Glomerular visceral epithelial cell (primary cell): Measurements from ENCODE around the gene DONSON.

Source experiments
- DNase-seq: peaks from one replicate; pipeline ENCODE4 v3.0.0-alpha.2; 2016; ENCODE audit errors: extremely low spot score

DONSON gene

DNA sequence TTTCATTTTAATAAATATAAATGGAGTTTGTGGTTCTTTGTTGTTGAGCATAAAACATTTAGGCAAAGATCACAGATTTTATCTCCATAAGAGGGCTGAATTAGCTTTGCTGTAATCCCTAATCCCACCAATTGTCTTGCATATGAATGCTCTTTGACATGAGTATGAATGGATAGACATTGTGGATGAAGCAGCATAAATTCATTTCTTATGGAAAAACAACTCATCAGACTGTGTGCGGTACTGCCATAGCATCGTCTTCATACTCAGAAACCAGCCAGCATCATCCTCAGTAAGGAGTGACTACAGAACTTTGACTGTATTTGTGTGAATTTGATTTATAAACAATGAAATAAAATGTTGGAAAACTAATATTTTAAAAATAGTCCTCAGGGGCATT, 26.1 kb downstream of the DONSON start:
- no peak for DNase-seq

GRCh38 chr21:33561373-33561772, 27.1 kb downstream of the DONSON start:
- no peak for DNase-seq

- DNase-seq = no peak
Measured at GRCh38 chr21:33560965-33561364, 27.5 kb downstream of the DONSON start.

GRCh38 chr21:33559813-33560212, 28.7 kb downstream of the DONSON start:
- no peak for DNase-seq

GRCh38 chr21:33558777-33559421, 29.6 kb downstream of the DONSON start:
- no peak for DNase-seq

DNA sequence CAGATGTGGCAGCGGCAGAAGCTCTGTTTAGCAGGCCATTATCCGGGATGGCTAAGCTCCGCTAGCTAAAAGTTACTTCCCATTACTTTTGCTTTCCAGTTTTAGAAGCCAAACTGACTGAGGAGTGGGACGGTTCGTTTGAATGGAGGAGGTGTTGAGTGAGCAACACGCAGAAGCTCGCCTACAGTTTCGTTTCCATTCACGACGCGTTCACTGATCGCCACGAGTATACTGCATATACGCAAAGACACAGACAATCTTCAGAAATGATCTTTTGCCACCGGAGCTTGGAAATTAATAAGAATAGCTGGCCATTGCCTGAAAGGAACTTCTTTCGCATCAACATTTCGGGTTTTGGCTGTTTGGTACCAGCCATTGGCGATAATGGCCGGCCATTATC, 31.0 kb downstream of the DONSON start:
- no peak for DNase-seq

DNA sequence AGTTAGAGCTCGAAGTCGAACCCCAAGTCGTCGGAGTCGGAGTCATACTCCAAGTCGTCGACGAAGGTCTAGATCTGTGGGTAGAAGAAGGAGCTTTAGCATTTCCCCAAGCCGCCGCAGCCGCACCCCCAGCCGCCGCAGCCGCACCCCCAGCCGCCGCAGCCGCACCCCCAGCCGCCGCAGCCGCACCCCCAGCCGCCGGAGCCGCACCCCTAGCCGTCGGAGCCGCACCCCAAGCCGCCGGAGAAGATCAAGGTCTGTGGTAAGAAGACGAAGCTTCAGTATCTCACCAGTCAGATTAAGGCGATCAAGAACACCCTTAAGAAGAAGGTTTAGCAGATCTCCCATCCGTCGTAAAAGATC, 33.5 kb downstream of the DONSON start:
- DNase-seq = no peak

DNA sequence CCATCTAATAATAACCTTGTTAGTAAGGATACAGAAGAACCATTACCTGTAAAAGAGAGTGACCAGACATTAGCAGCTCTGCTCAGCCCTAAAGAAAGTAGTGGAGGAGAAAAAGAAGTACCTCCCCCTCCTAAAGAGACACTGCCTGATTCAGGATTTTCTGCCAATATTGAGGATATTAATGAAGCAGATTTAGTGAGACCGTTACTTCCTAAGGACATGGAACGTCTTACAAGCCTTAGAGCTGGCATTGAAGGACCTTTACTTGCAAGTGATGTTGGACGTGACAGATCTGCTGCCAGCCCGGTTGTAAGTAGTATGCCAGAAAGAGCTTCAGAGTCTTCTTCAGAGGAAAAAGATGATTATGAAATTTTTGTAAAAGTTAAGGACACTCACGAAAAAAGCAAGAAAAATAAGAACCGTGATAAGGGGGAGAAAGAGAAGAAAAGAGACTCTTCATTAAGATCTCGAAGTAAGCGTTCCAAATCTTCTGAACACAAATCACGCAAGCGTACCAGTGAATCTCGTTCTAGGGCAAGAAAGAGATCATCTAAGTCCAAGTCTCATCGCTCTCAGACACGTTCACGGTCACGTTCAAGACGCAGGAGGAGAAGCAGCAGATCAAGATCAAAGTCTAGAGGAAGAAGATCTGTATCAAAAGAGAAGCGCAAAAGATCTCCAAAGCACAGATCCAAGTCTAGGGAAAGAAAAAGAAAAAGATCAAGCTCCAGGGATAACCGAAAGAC, 34.1 kb downstream of the DONSON start:
- DNase-seq = no peak

DNA sequence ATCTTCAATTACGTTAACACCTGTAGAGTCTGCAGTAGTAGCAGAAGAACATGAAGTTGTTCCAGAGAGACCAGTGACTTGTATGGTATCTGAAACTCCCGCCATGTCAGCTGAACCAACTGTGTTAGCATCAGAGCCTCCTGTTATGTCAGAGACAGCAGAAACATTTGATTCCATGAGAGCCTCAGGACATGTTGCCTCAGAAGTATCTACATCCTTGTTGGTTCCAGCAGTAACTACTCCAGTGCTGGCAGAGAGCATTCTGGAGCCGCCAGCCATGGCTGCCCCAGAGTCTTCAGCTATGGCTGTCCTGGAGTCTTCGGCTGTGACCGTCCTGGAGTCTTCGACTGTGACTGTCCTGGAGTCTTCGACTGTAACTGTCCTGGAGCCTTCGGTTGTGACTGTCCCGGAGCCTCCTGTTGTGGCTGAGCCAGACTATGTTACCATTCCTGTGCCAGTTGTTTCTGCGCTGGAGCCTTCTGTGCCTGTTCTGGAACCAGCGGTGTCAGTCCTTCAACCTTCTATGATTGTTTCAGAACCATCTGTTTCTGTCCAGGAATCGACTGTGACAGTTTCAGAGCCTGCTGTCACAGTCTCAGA, 35.4 kb downstream of the DONSON start:
- DNase-seq = no peak

DNA sequence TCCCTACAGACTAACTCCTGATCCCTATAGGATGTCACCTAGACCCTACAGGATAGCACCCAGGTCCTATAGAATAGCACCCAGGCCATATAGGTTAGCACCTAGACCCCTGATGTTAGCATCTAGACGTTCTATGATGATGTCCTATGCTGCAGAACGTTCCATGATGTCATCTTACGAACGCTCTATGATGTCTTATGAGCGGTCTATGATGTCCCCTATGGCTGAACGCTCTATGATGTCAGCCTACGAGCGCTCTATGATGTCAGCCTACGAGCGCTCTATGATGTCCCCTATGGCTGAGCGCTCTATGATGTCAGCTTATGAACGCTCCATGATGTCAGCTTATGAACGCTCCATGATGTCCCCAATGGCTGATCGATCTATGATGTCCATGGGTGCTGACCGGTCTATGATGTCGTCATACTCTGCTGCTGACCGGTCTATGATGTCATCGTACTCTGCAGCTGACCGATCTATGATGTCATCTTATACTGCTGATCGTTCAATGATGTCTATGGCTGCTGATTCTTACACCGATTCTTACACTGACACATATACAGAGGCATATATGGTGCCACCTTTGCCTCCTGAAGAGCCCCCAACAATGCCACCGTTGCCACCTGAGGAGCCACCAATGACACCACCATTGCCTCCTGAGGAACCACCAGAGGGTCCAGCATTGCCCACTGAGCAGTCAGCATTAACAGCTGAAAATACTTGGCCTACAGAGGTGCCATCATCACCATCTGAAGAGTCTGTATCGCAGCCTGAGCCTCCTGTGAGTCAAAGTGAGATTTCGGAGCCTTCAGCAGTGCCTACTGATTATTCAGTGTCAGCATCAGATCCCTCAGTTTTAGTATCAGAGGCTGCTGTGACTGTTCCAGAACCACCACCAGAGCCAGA, 36.1 kb downstream of the DONSON start:
- no peak for DNase-seq

DNA sequence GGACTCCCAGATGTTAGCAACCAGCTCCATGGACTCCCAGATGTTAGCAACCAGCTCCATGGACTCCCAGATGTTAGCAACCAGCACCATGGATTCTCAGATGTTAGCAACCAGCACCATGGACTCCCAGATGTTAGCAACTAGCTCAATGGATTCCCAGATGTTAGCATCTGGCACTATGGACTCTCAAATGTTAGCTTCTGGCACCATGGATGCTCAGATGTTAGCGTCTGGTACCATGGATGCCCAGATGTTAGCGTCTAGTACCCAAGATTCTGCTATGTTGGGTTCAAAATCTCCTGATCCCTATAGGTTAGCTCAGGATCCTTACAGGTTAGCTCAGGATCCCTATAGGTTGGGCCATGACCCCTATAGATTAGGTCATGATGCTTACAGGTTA, 36.8 kb downstream of the DONSON start:
- DNase-seq = no peak

DNA sequence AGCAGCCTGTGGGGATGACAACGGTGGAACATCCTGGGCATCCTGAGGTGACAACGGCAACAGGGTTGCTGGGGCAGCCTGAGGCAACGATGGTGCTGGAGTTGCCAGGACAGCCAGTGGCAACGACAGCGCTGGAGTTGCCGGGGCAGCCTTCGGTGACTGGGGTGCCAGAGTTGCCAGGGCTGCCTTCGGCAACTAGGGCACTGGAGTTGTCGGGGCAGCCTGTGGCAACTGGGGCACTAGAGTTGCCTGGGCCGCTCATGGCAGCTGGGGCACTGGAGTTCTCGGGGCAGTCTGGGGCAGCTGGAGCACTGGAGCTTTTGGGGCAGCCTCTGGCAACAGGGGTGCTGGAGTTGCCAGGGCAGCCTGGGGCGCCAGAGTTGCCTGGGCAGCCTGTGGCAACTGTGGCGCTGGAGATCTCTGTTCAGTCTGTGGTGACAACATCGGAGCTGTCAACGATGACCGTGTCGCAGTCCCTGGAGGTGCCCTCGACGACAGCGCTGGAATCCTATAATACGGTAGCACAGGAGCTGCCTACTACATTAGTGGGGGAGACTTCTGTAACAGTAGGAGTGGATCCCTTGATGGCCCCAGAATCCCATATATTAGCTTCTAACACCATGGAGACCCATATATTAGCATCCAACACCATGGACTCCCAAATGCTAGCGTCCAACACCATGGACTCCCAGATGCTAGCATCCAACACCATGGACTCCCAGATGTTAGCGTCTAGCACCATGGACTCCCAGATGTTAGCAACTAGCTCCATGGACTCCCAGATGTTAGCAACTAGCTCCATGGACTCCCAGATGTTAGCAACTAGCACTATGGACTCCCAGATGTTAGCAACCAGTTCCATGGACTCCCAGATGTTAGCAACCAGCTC, 37.5 kb downstream of the DONSON start:
- no peak for DNase-seq

- DNase-seq = no peak
Measured at GRCh38 chr21:33549848-33550771, 38.4 kb downstream of the DONSON start.

DNA sequence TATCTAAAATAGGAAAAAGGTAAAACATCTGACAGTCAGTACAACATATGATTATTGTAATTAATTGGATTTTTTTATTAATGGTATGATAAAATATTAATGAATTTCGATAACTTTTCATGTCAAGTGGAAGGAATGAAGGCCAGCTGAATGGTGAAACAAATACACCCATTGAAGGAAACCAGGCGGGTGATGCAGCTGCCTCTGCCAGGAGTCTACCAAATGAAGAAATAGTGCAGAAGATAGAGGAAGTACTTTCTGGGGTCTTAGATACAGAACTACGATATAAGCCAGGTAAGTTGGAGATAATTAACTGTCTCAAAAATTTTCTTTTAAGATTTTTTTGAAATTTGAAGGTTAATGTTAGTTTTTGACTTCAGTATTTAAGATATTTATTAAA, 42.4 kb downstream of the DONSON start:
- no peak for DNase-seq

- no peak for DNase-seq
Measured at GRCh38 chr21:33544451-33545195, 43.9 kb downstream of the DONSON start.

- DNase-seq = no peak
Measured at GRCh38 chr21:33543505-33544129, 44.9 kb downstream of the DONSON start.

DNA sequence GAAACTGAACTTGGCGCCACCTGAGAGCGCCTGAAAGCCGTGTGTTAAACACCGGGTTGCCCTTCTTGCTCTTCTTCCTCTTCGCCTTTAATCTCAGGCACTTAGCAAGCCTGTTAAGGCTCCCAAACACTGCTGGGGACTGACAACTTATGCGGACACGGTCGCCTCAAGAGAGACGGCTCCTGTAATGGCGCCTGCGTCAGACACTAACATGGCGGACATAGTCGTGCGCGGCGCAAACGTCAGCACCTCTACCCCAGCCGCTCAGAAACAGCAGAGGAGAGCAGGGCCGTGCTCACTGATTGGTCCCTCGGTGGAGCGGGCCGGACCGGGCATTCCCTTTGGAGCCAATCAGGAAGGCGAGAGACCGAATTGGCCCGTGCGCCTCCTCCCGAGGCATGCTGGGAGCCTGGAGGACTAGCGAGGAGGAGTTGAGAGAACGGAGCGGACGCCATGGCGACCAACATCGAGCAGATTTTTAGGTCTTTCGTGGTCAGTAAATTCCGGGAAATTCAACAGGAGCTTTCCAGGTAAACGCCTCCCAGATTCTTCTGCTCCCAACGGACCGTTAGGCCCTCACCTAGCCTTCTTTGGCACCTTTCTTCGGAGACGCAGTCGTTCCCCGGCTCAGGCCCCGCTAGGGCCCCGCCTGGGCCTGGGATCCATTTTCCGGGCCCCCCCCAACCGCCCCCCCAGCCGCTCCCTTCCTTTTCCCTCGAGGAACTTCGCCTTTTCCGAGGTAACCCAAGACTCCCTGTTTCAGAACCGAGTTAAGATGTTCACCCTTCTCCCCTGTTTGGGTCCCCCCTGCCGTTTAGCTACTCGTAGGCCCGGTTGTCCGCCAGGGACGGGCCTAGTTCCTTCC, 45.6 kb downstream of the DONSON start, which contains the start of gene SON:
SON (plus strand) TSS at position 399 of the 865 bp plus-strand sequence; CDS start at position 454, 55 bp downstream.
- DNase-seq = peak; percentile 99
